K562 (cell line): ENCODE results near the gene ZNF438. TPM values are rescaled to one million over a fixed set of nuclear protein-coding genes. Genes with fewer than 3 reads are reported as not detected.

Source experiments
- RNF2 ChIP-seq: sonication (generic); IDR thresholded peaks from 2 replicates; pipeline ENCODE4 v1.6.1; 2016
- TAF7 ChIP-seq: fragments of 450-650 bp; IDR thresholded peaks from 2 replicates; pipeline ENCODE4 v1.6.1; 2016; ENCODE audit warnings: missing genetic modification characterization, missing compliant biosample characterization
- ZNF12 ChIP-seq: sonication (generic); formaldehyde crosslinking; IDR thresholded peaks from 2 replicates; pipeline ENCODE4 v1.4.0; 2020; ENCODE audit warnings: mild to moderate bottlenecking, missing genetic modification reagents
- ZNF561 ChIP-seq: fragments of 450-650 bp; formaldehyde crosslinking; conservative IDR thresholded peaks from 2 replicates; pipeline ENCODE4 v1.4.0; 2020; ENCODE audit warnings: mild to moderate bottlenecking, moderate library complexity
- ZNF717 ChIP-seq: fragments of 250-450 bp; sonication (Bioruptor Pico); IDR thresholded peaks from 2 replicates; pipeline ENCODE4 v1.5.0; 2021
- ZNF75A ChIP-seq: fragments of 450-650 bp; formaldehyde crosslinking; IDR thresholded peaks from 2 replicates; pipeline ENCODE4 v1.4.0; 2020; ENCODE audit warnings: mild to moderate bottlenecking
- polyA plus RNA-seq, 8 experiments: library from polyadenylated mRNA; depleted of rRNA in 4 of 8; stranded (reverse) in 5 of 8; unstranded in 3 of 8; fragments of >200 nt; fragmentation: Nextera tagmentation in 2 of 8; fragmentation: Illumina TruSeq in 1 of 8; extraction: Ambion mirVana in 2 of 8; extraction: Trizol in 1 of 8; gene quantifications; 2 replicates each; pipeline versions ENCODE4 v1.2.1 to v1.2.3, GENCODE V29; 2011 to 2014; ENCODE audit warnings: inconsistent platforms in 1 of 8, missing spikeins in 1 of 8
- total RNA-seq, 7 experiments: library from RNA; depleted of rRNA in 6 of 7; stranded (reverse); fragments of >200 nt in 6 of 7; fragmentation: Illumina TruSeq in 2 of 7; extraction: Trizol in 2 of 7; gene quantifications; 2 replicates each; pipeline versions ENCODE4 v1.2.1 to v1.2.3, GENCODE V29; 2011 to 2021; ENCODE audit warnings: low replicate concordance in 1 of 7
- TF ChIP-seq, protein P1 (sequence below): fragments of 450-650 bp; IDR thresholded peaks from 2 replicates; pipeline ENCODE4 v1.6.1; 2016; ENCODE audit warnings: low read depth, mild to moderate bottlenecking, moderate library complexity
- TF ChIP-seq, protein P2 (sequence below): sonication (generic); formaldehyde crosslinking; IDR thresholded peaks from 2 replicates; pipeline ENCODE4 v1.8.0; 2022; ENCODE audit warnings: mild to moderate bottlenecking, missing genetic modification reagents

The ZNF438 gene
- total and polyA plus RNA-seq, 9 of the 15 experiments (the other 6 are each of a cell fraction or from before 2014, with no cell fraction given) = 0.45 to 1.5 (median 0.91) TPM

DNA sequence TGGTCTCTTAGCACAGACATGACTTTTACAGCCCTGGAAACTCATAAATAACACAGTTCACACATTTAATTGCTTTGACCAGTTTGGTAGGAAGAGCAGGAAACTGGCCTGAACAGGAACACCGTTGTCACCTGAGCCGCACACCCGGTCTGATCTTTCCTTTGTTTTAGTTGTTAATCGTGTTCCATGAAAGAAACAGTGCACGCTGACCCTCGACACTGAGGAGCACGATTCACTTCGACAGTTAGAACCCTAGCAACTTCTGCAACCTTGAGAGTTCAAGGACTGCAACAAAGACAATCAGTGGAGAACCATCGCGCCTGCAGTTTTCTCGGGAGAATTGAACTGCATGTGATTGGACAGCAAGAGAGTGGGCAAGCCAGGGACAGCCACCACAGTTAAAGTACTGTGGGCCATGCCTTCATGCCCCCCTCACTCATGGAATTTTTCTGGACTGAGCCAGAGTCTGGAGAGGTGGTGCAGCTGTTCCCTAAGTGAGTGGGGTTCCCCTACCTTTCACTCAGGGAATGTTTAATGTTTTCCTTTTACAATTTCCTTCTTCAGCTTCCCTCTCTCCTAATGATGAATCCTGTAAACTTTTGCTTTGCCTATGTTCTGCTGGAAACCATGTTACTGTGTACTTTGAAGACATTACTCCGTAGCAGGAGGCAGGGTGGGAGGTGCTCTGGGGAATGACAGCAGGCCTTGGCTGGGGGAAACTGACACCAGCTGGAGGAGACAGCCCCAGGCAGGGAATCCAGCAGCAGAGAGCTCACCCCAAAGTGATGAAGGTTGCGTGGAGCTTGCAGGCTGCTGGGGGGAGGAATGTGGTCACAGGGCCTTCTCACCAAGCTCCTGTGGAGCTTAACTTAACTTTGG, 198.7 kb downstream of the ZNF438 start (continued):
- TF ChIP-seq, protein P1, sequence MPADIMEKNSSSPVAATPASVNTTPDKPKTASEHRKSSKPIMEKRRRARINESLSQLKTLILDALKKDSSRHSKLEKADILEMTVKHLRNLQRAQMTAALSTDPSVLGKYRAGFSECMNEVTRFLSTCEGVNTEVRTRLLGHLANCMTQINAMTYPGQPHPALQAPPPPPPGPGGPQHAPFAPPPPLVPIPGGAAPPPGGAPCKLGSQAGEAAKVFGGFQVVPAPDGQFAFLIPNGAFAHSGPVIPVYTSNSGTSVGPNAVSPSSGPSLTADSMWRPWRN = no peak
- TF ChIP-seq ZNF75A (no peak), ZNF12 (no peak), ZNF561 (no peak), RNF2 (no peak), ZNF717 (CRISPR knock-in tag) (no peak), TAF7 (tag) (no peak)
- TF ChIP-seq, protein P2, sequence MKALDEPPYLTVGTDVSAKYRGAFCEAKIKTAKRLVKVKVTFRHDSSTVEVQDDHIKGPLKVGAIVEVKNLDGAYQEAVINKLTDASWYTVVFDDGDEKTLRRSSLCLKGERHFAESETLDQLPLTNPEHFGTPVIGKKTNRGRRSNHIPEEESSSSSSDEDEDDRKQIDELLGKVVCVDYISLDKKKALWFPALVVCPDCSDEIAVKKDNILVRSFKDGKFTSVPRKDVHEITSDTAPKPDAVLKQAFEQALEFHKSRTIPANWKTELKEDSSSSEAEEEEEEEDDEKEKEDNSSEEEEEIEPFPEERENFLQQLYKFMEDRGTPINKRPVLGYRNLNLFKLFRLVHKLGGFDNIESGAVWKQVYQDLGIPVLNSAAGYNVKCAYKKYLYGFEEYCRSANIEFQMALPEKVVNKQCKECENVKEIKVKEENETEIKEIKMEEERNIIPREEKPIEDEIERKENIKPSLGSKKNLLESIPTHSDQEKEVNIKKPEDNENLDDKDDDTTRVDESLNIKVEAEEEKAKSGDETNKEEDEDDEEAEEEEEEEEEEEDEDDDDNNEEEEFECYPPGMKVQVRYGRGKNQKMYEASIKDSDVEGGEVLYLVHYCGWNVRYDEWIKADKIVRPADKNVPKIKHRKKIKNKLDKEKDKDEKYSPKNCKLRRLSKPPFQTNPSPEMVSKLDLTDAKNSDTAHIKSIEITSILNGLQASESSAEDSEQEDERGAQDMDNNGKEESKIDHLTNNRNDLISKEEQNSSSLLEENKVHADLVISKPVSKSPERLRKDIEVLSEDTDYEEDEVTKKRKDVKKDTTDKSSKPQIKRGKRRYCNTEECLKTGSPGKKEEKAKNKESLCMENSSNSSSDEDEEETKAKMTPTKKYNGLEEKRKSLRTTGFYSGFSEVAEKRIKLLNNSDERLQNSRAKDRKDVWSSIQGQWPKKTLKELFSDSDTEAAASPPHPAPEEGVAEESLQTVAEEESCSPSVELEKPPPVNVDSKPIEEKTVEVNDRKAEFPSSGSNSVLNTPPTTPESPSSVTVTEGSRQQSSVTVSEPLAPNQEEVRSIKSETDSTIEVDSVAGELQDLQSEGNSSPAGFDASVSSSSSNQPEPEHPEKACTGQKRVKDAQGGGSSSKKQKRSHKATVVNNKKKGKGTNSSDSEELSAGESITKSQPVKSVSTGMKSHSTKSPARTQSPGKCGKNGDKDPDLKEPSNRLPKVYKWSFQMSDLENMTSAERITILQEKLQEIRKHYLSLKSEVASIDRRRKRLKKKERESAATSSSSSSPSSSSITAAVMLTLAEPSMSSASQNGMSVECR (CRISPR knock-in tag) = no peak
